Measurements from ENCODE around the gene ADAP1. TPM values are rescaled to one million over a fixed set of nuclear protein-coding genes. Genes with fewer than 3 reads are reported as not detected.

Gene ADAP1
- total RNA-seq, 1 experiment from 2014 or later: 34.0 TPM

GRCh38 chr7:958221-959200 is 4.0 kb upstream of the ADAP1 start:
- Histone ChIP-seq H3K9me2 (ENCODE audit: insufficient read depth) (no peaks in the 10 kb centered on the region), H3K27ac (ENCODE audit: low read depth, low read length) (no peak overlapping the region), H3K79me2 (ENCODE audit: insufficient read depth, low read length) (peaks cover 4% of the 10 kb centered on the region; the same call in 1 of the 2 replicates), H3K9ac (ENCODE audit: low read length) (no peak overlapping the region), H2AFZ (ENCODE audit: low read depth, low read length, poor library complexity, severe bottlenecking) (no peak overlapping the region), H3K36me3 (ENCODE audit: control insufficient read depth in 1 of 2, insufficient read depth in 2 of 2, low read length in 2 of 2) (no peaks in the 10 kb centered on the region), H4K20me1 (ENCODE audit: insufficient read depth) (no peaks in the 10 kb centered on the region), H3K4me1 (ENCODE audit: control insufficient read depth in 1 of 2, insufficient read depth in 2 of 2, low read length in 2 of 2) (peaks cover 0 to 6% of the 10 kb centered on the region in 2 experiments; a peak in 1 of 4 replicates), H3K27me3 (ENCODE audit: insufficient read depth, low read length) (no peaks in the 10 kb centered on the region), H3K4me3 (replicated peaks in 1 of 2; ENCODE audit: low read depth in 1 of 2, low read length in 2 of 2) (no peak overlapping the region), H3K9me3 (ENCODE audit: control insufficient read depth in 1 of 2, insufficient read depth in 1 of 2, low read depth in 1 of 2, low read length in 2 of 2) (no peaks in the 10 kb centered on the region), H3K4me2 (ENCODE audit: low read length) (no peak overlapping the region)
- DNase-seq (ENCODE audit: low read depth, low spot score) (no peak), ATAC-seq (no peak)
- no TSS peak for BruUV-seq (replicated peaks)
- intact Hi-C loops (cut with micrococcal nuclease): no loop called here
- RAD21 ChIA-PET (ENCODE audit: low non-redundant PET in 1 of 2, low total read pairs in 2 of 2, uncharacterized antibody in 2 of 2, unreplicated experiment in 2 of 2): no interaction called here
- POLR2A ChIA-PET: interaction anchor here (0.6 kb wide), 1 partner anchor 12 kb away, joined by 4 read pairs; no protein-coding TSS in a partner anchor
- CTCF ChIA-PET: no interaction called here
- TF ChIP-seq CTCF (IDR thresholded peaks at IDR 0.05 in 2 of 3, conservative IDR thresholded peaks at IDR 0.05 in 1 of 3; ENCODE audit: borderline replicate concordance in 1 of 3, insufficient read depth in 1 of 3, low read depth in 2 of 3, low read length in 2 of 3) (no peak), EZH2 (IDR thresholded peaks at IDR 0.05) (no peak), RAD21 (IDR thresholded peaks at IDR 0.05; ENCODE audit: low read depth) (no peak), ZBTB33 (IDR thresholded peaks at IDR 0.05; ENCODE audit: extremely low read depth, insufficient replicate concordance, low read length) (no peak), ATF3 (IDR thresholded peaks at IDR 0.05) (no peak), CBX3 (IDR thresholded peaks at IDR 0.05; ENCODE audit: low read depth) (no peak), EZH2phosphoT487 (IDR thresholded peaks at IDR 0.05; ENCODE audit: borderline replicate concordance) (no peak), POLR2AphosphoS5 (IDR thresholded peaks at IDR 0.05; ENCODE audit: low read depth, low read length) (no peak), TCF7L2 (IDR thresholded peaks at IDR 0.05; ENCODE audit: borderline replicate concordance, extremely low read depth, insufficient read depth, insufficient read length) (no peak), REST (IDR thresholded peaks at IDR 0.05; ENCODE audit: low read depth) (no peak), ELF1 (IDR thresholded peaks at IDR 0.05; ENCODE audit: borderline replicate concordance, low read depth) (no peak)
